ENCODE measurements around the gene RBBP4. TPM values are rescaled to one million over a fixed set of nuclear protein-coding genes. Genes with fewer than 3 reads are reported as not detected.

RBBP4 gene
- total and polyA plus RNA-seq, 2 donors (not counting 1 experiment from before 2014, with no cell fraction given): 69.9 to 204 TPM

DNA sequence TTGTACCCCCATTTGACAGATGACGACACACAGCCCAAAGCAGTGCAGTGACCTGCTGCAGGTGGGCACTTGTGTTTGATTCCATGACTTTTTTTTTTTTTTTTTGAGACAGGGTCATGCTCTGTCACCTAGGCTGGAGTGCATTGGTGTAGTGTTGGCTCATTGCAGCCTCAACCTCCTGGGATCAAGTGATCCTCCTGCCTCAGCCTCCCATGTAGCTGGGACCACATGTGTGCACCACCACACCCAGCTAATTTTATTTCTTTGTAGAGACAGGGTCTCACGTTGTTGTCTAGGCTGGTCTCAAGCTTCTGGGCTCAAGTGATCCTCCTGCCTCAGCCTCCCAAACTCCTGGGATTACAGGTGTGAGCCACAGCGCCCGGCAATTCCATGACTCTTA lies 66.5 kb downstream of the RBBP4 start:
- peaks cover 4% of the 10 kb centered on the region for H3K4me1 Mint-ChIP-seq
- H4K20me1 ChIP-seq (ENCODE audit: control insufficient read depth, insufficient read depth, low read length, poor library complexity, severe bottlenecking): no peaks in the 10 kb centered on the region
- no peaks in the 10 kb centered on the region for H3K79me2 ChIP-seq (ENCODE audit: control insufficient read depth, insufficient read depth, low read length)
- H3K27me3 Mint-ChIP-seq: peaks cover 20% of the 10 kb centered on the region
- H3K9me3 Mint-ChIP-seq (ENCODE audit: insufficient read depth): no peaks in the 10 kb centered on the region
- no peak overlapping the region for H3K4me2 ChIP-seq (replicated peaks; ENCODE audit: low read depth, low read length, poor library complexity, severe bottlenecking)
- peaks cover 0 to 6% (median 0%) of the 10 kb centered on the region in 3 donors for H3K9me3 ChIP-seq (ENCODE audit: control extremely low read depth in 1 of 3, control insufficient read depth in 2 of 3, insufficient read depth in 1 of 3, low read length in 2 of 3)
- DNase-seq (no peak), ATAC-seq (ENCODE audit: low read depth) (no peak)
- 91% methylated on average over 3 of the region's 4 CpGs for WGBS (ENCODE audit: insufficient coverage)
- H2AFZ ChIP-seq (ENCODE audit: insufficient read depth, low read depth, low read length, poor library complexity, severe bottlenecking): no peak overlapping the region
- peaks cover 0 to 27% (median 6%) of the 10 kb centered on the region in 4 experiments for H3K27me3 ChIP-seq (replicated peaks in 1 of 4; ENCODE audit: control extremely low read depth in 1 of 4, control insufficient read depth in 3 of 4, insufficient read depth in 4 of 4, low read length in 3 of 4)
- no peak for TF ChIP-seq EZH2 (IDR thresholded peaks at IDR 0.05; ENCODE audit: borderline replicate concordance, insufficient read depth, low read depth, low read length, poor library complexity, severe bottlenecking)
- TF ChIP-seq, protein P1, sequence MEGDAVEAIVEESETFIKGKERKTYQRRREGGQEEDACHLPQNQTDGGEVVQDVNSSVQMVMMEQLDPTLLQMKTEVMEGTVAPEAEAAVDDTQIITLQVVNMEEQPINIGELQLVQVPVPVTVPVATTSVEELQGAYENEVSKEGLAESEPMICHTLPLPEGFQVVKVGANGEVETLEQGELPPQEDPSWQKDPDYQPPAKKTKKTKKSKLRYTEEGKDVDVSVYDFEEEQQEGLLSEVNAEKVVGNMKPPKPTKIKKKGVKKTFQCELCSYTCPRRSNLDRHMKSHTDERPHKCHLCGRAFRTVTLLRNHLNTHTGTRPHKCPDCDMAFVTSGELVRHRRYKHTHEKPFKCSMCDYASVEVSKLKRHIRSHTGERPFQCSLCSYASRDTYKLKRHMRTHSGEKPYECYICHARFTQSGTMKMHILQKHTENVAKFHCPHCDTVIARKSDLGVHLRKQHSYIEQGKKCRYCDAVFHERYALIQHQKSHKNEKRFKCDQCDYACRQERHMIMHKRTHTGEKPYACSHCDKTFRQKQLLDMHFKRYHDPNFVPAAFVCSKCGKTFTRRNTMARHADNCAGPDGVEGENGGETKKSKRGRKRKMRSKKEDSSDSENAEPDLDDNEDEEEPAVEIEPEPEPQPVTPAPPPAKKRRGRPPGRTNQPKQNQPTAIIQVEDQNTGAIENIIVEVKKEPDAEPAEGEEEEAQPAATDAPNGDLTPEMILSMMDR (IDR thresholded peaks at IDR 0.05): no peak
- ChIA-PET POLR2A (no interaction called here), CTCF (no interaction called here)
- H3K27ac Mint-ChIP-seq: no peak overlapping the region
- H3K4me1 ChIP-seq (ENCODE audit: control insufficient read depth in 2 of 2, insufficient read depth in 2 of 2, low read length in 2 of 2): peaks cover 0 to 6% of the 10 kb centered on the region in 2 donors
- H3K4me3 ChIP-seq (ENCODE audit: control extremely low read depth in 1 of 5, extremely low read depth in 1 of 5, insufficient read depth in 1 of 5, low read depth in 2 of 5, low read length in 4 of 5): no peak overlapping the region
- intact Hi-C loops (cut with micrococcal nuclease): no loop called here
- H3K27ac ChIP-seq (ENCODE audit: low read length in 2 of 2): no peak overlapping the region
- no peak overlapping the region for H3K4me3 Mint-ChIP-seq
- no peak overlapping the region for H3K9ac ChIP-seq (ENCODE audit: low read length)
- H3K36me3 ChIP-seq (replicated peaks in 1 of 2; ENCODE audit: control extremely low read depth in 1 of 2, control insufficient read depth in 1 of 2, extremely low read depth in 1 of 2, insufficient read depth in 2 of 2, low read length in 1 of 2): no peaks in the 10 kb centered on the region

GRCh38 chr1:32718036-32718435 lies 67.0 kb downstream of the RBBP4 start:
- peaks cover 20% of the 10 kb centered on the region for H3K27me3 Mint-ChIP-seq
- no peak overlapping the region for H3K4me2 ChIP-seq (replicated peaks; ENCODE audit: low read depth, low read length, poor library complexity, severe bottlenecking)
- no CpG with 5 or more reads among the region's 2 CpGs for whole genome bisulfite sequencing (ENCODE audit: insufficient coverage)
- H2AFZ ChIP-seq (ENCODE audit: insufficient read depth, low read depth, low read length, poor library complexity, severe bottlenecking): no peak overlapping the region
- no peak overlapping the region for H3K27ac Mint-ChIP-seq
- no peak for TF ChIP-seq EZH2 (IDR thresholded peaks at IDR 0.05; ENCODE audit: borderline replicate concordance, insufficient read depth, low read depth, low read length, poor library complexity, severe bottlenecking)
- TF ChIP-seq, protein P1 (IDR thresholded peaks at IDR 0.05): no peak
- no peaks in the 10 kb centered on the region for H3K79me2 ChIP-seq (ENCODE audit: control insufficient read depth, insufficient read depth, low read length)
- H3K4me3 ChIP-seq (ENCODE audit: control extremely low read depth in 1 of 5, extremely low read depth in 1 of 5, insufficient read depth in 1 of 5, low read depth in 2 of 5, low read length in 4 of 5): no peak overlapping the region
- no peaks in the 10 kb centered on the region for H3K9me3 Mint-ChIP-seq (ENCODE audit: insufficient read depth)
- DNase-seq: no peak
- peaks cover 0 to 6% of the 10 kb centered on the region in 2 donors for H3K4me1 ChIP-seq (ENCODE audit: control insufficient read depth in 2 of 2, insufficient read depth in 2 of 2, low read length in 2 of 2)
- no peaks in the 10 kb centered on the region for H4K20me1 ChIP-seq (ENCODE audit: control insufficient read depth, insufficient read depth, low read length, poor library complexity, severe bottlenecking)
- no peak overlapping the region for H3K27ac ChIP-seq (ENCODE audit: low read length in 2 of 2)
- peaks cover 0 to 27% (median 6%) of the 10 kb centered on the region in 4 experiments for H3K27me3 ChIP-seq (replicated peaks in 1 of 4; ENCODE audit: control extremely low read depth in 1 of 4, control insufficient read depth in 3 of 4, insufficient read depth in 4 of 4, low read length in 3 of 4)
- peaks cover 0 to 6% (median 0%) of the 10 kb centered on the region in 3 donors for H3K9me3 ChIP-seq (ENCODE audit: control extremely low read depth in 1 of 3, control insufficient read depth in 2 of 3, insufficient read depth in 1 of 3, low read length in 2 of 3)
- ATAC-seq (ENCODE audit: low read depth): no peak
- POLR2A ChIA-PET: no interaction called here
- no peak overlapping the region for H3K4me3 Mint-ChIP-seq
- H3K9ac ChIP-seq (ENCODE audit: low read length): no peak overlapping the region
- no peaks in the 10 kb centered on the region for H3K36me3 ChIP-seq (replicated peaks in 1 of 2; ENCODE audit: control extremely low read depth in 1 of 2, control insufficient read depth in 1 of 2, extremely low read depth in 1 of 2, insufficient read depth in 2 of 2, low read length in 1 of 2)
- CTCF ChIA-PET: no interaction called here
- H3K4me1 Mint-ChIP-seq: peaks cover 4% of the 10 kb centered on the region
- intact Hi-C loops (cut with micrococcal nuclease): no loop called here

Measured in B cell (primary cell).